Stimulated activated CD8-positive, alpha-beta memory T cell treated with anti-CD3 and anti-CD28 coated beads, Interleukin-4, amount 100 ng/mL, for 4 hours (primary cell): Measurements from ENCODE around the gene BRD7.

Source experiments
- DNase-seq, 2 donors: peaks; one replicate each; pipeline ENCODE4 v3.0.0-alpha.2; 2020; ENCODE audit warnings: low read depth in 2 of 2, low spot score in 1 of 2

The BRD7 gene

GRCh38 chr16:50389900-50390299 is 21.1 kb upstream of the BRD7 start:
- DNase-seq: no peak

GRCh38 chr16:50388496-50388895 is 19.7 kb upstream of the BRD7 start:
- no peak for DNase-seq

- no peak for DNase-seq
Observed at GRCh38 chr16:50386774-50387173, 18.0 kb upstream of the BRD7 start.

GRCh38 chr16:50386139-50386538 is 17.4 kb upstream of the BRD7 start:
- DNase-seq: no peak

- no peak for DNase-seq
Observed at GRCh38 chr16:50384500-50385135, 15.8 kb upstream of the BRD7 start.

GRCh38 chr16:50381679-50382440 is 13.1 kb upstream of the BRD7 start:
- no peak for DNase-seq

GRCh38 chr16:50378417-50378816 is 9.6 kb upstream of the BRD7 start:
- DNase-seq: no peak

GRCh38 chr16:50377001-50377400 is 8.2 kb upstream of the BRD7 start:
- DNase-seq: no peak

GRCh38 chr16:50373780-50374179 is 5.0 kb upstream of the BRD7 start:
- no peak for DNase-seq

GRCh38 chr16:50373345-50373701 is 4.5 kb upstream of the BRD7 start:
- DNase-seq: no peak

GRCh38 chr16:50372611-50373344 is 4.0 kb upstream of the BRD7 start:
- DNase-seq: no peak

GRCh38 chr16:50371936-50372595 is 3.3 kb upstream of the BRD7 start:
- DNase-seq: no peak

- no peak for DNase-seq
Observed at GRCh38 chr16:50371036-50371716, 2.4 kb upstream of the BRD7 start.

GRCh38 chr16:50369133-50369804 is 481 bp upstream of the BRD7 start:
- DNase-seq: no peak

- DNase-seq: no peak
Observed at GRCh38 chr16:50367777-50368409, 895 bp downstream of the BRD7 start.

GRCh38 chr16:50365791-50366575 is 2.8 kb downstream of the BRD7 start:
- no peak for DNase-seq

GRCh38 chr16:50363656-50364055 is 5.1 kb downstream of the BRD7 start:
- no peak for DNase-seq

GRCh38 chr16:50360779-50361178 is 8.0 kb downstream of the BRD7 start:
- no peak for DNase-seq

- DNase-seq: no peak
Observed at GRCh38 chr16:50360033-50360778, 8.6 kb downstream of the BRD7 start.
